ENCODE data around the gene NEMP1. TPM values are rescaled to one million over a fixed set of nuclear protein-coding genes. Genes with fewer than 3 reads are reported as not detected.

The NEMP1 gene
- polyA plus RNA-seq, 2 of the 4 experiments (the other 2 are of a cell fraction), result 12.7 to 28.4 TPM

DNA sequence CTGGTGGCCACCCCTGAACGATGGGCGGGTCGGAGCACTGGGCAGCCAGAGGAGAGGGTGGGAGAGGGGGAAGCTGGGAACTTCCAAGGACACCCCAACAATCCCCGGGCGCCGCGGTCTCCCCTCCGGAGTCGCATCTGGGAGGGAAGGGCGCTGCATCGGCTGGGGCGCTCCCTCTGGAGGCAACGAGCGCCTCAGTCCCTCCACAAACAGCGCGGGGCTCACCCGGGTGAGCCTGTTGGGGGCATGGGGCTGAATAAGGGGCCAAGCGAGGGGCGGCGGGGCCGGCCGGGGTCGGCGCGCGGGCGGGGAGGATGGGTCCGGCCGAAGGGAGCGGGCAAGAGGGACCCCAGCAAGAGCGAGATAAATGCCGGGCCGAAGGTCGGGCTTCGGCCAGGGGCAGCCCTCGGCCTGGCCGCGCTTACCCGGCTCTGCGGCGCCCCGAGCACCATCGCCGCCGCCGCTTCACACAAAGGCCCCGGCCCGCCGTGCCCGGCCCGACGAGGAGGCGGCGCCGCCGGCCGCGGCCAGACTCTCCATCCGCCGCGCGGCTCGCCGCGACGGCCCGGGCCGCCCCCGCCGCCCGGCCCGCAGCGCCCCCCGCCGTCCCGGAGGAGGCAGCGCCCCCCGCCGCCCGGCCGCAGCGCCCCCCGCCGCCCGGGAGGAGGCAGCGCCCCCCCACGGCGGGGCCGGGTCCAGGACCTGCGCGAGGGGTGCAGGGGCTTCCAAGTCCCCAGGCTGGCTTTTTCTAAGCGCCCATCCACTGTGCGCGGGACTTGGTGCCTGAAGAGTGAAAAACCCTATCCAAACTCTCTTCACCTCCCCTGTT lies 72.4 kb downstream of the NEMP1 start, which contains the start of gene ZBTB39:
ZBTB39 (minus strand) TSS at position 567 of the 829 bp plus-strand sequence. CDS start 1,629 bp downstream, outside the sequence.
- CTCF ChIA-PET, result interaction anchor here (0.6 to 8.8 kb wide), 37 partner anchors 9 to 370 kb away, joined by 3 to 161 read pairs (median 4); partner anchors contain the start of genes MYO1A, STAT6 and TAC3

More for the DNA sequence above, 72.4 kb downstream of the NEMP1 start, which contains the start of gene ZBTB39:
- peak; percentile 60 to 82 for DNase-seq (ENCODE audit: low read depth in 1 of 2, low spot score in 1 of 2)
- H3K4me2 ChIP-seq, result peak within 1 kb of the TSS; percentile 81
- TF ChIP-seq POLR2AphosphoS2 (conservative IDR thresholded peaks at IDR 0.05; ENCODE audit: low read length) (no peak), TP53 (CRISPR knock-in tag; IDR thresholded peaks at IDR 0.05) (no peak), GATA3 (IDR thresholded peaks at IDR 0.05; ENCODE audit: borderline replicate concordance) (no peak), RNF2 (IDR thresholded peaks at IDR 0.05; ENCODE audit: borderline replicate concordance, low read depth) (no peak), MYC (IDR thresholded peaks at IDR 0.05; ENCODE audit: borderline replicate concordance, low read length) (no peak), CBX2 (IDR thresholded peaks at IDR 0.05; ENCODE audit: borderline replicate concordance, low read depth) (no peak), RCOR1 (IDR thresholded peaks at IDR 0.05; ENCODE audit: low read depth, low read length) (no peak), BHLHE40 (IDR thresholded peaks at IDR 0.05; ENCODE audit: low read depth, low read length) (no peak), CHD2 (IDR thresholded peaks at IDR 0.05; ENCODE audit: low read length, partially characterized antibody) (no peak), PHF8 (IDR thresholded peaks at IDR 0.05; ENCODE audit: borderline replicate concordance, low read depth) (peak; percentile 67; the same call in 1 of the 2 replicates), ESRRA (IDR thresholded peaks at IDR 0.05; ENCODE audit: borderline replicate concordance, low read length) (no peak), JUNB (IDR thresholded peaks at IDR 0.05) (no peak), RAD21 (conservative IDR thresholded peaks at IDR 0.05 in 1 of 2, IDR thresholded peaks at IDR 0.05 in 1 of 2) (no peak; a peak in 1 of 5 replicates), HEYL (CRISPR knock-in tag; IDR thresholded peaks at IDR 0.05) (no peak), JUN (IDR thresholded peaks at IDR 0.05) (peak in 1 of 2 experiments; percentile 76; a peak in 3 of 5 replicates), POLR2A (IDR thresholded peaks at IDR 0.05; ENCODE audit: low read length) (peak; percentile 83), MAZ (IDR thresholded peaks at IDR 0.05; ENCODE audit: borderline replicate concordance, low read depth, low read length) (no peak), EHF (CRISPR knock-in tag; IDR thresholded peaks at IDR 0.05) (no peak), EHMT2 (IDR thresholded peaks at IDR 0.05; ENCODE audit: low read depth) (no peak)
- TF ChIP-seq, protein P1, sequence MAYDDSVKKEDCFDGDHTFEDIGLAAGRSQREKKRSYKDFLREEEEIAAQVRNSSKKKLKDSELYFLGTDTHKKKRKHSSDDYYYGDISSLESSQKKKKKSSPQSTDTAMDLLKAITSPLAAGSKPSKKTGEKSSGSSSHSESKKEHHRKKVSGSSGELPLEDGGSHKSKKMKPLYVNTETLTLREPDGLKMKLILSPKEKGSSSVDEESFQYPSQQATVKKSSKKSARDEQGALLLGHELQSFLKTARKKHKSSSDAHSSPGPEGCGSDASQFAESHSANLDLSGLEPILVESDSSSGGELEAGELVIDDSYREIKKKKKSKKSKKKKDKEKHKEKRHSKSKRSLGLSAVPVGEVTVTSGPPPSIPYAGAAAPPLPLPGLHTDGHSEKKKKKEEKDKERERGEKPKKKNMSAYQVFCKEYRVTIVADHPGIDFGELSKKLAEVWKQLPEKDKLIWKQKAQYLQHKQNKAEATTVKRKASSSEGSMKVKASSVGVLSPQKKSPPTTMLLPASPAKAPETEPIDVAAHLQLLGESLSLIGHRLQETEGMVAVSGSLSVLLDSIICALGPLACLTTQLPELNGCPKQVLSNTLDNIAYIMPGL (CRISPR knock-in tag; IDR thresholded peaks at IDR 0.05; ENCODE audit: borderline replicate concordance), result no peak
- TF ChIP-seq, protein P2, sequence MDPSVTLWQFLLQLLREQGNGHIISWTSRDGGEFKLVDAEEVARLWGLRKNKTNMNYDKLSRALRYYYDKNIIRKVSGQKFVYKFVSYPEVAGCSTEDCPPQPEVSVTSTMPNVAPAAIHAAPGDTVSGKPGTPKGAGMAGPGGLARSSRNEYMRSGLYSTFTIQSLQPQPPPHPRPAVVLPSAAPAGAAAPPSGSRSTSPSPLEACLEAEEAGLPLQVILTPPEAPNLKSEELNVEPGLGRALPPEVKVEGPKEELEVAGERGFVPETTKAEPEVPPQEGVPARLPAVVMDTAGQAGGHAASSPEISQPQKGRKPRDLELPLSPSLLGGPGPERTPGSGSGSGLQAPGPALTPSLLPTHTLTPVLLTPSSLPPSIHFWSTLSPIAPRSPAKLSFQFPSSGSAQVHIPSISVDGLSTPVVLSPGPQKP (IDR thresholded peaks at IDR 0.05; ENCODE audit: low read depth, low read length), result no peak
- TF ChIP-seq, protein P3, sequence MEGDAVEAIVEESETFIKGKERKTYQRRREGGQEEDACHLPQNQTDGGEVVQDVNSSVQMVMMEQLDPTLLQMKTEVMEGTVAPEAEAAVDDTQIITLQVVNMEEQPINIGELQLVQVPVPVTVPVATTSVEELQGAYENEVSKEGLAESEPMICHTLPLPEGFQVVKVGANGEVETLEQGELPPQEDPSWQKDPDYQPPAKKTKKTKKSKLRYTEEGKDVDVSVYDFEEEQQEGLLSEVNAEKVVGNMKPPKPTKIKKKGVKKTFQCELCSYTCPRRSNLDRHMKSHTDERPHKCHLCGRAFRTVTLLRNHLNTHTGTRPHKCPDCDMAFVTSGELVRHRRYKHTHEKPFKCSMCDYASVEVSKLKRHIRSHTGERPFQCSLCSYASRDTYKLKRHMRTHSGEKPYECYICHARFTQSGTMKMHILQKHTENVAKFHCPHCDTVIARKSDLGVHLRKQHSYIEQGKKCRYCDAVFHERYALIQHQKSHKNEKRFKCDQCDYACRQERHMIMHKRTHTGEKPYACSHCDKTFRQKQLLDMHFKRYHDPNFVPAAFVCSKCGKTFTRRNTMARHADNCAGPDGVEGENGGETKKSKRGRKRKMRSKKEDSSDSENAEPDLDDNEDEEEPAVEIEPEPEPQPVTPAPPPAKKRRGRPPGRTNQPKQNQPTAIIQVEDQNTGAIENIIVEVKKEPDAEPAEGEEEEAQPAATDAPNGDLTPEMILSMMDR (IDR thresholded peaks at IDR 0.05), result peak; percentile 97
- TF ChIP-seq, protein P4, sequence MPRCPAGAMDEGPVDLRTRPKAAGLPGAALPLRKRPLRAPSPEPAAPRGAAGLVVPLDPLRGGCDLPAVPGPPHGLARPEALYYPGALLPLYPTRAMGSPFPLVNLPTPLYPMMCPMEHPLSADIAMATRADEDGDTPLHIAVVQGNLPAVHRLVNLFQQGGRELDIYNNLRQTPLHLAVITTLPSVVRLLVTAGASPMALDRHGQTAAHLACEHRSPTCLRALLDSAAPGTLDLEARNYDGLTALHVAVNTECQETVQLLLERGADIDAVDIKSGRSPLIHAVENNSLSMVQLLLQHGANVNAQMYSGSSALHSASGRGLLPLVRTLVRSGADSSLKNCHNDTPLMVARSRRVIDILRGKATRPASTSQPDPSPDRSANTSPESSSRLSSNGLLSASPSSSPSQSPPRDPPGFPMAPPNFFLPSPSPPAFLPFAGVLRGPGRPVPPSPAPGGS (IDR thresholded peaks at IDR 0.05), result peak; percentile 85
- peaks cover 39% of the 10 kb centered on the region for H3K4me1 ChIP-seq
- H3K27ac ChIP-seq, result peak within 1 kb of the TSS; percentile 98 to 99
- FAIRE-seq, result no peak
- peak within 1 kb of the TSS; percentile 99 for H3K4me3 ChIP-seq
- POLR2A ChIA-PET, result interaction anchor here (1.5 kb wide), 1 partner anchor 318 kb away, joined by 3 read pairs; the partner anchor contains the start of gene PTGES3
- 0% methylated on average over 8 of the region's 94 CpGs for WGBS (ENCODE audit: missing lambda C conversion rate)
- ATAC-seq, result peak; percentile 67 to 76
- H3K9me3 ChIP-seq, result no peaks in the 10 kb centered on the region

Other genes with a start within 250 kb of the NEMP1 start
- 0.13 TPM in 1 of 2 replicates, not detected in the other for gene SDR9C7, start 144.4 kb downstream of the NEMP1 start, polyA plus RNA-seq (2011; rRNA removed)
- 0.05 TPM in 1 of 3 replicates, not detected in the others for gene SDR9C7, start 144.4 kb downstream of the NEMP1 start, polyA plus RNA-seq (2017; fragmentation: RNase III; extraction: RNeasy Plus Mini Kit Qiagen cat#74134 plus additional on column Dnase treatment)
- gene RDH16, start 121.2 kb downstream of the NEMP1 start, polyA plus RNA-seq (2011; rRNA removed), result 0.21 and 0.22 TPM in 2 replicates
- gene RDH16, start 121.2 kb downstream of the NEMP1 start, polyA plus RNA-seq (2017; fragmentation: RNase III; extraction: RNeasy Plus Mini Kit Qiagen cat#74134 plus additional on column Dnase treatment), result 0.06 to 0.09 TPM (median 0.08 TPM) in 3 replicates
- 9.5 and 9.8 TPM in 2 replicates for gene ZBTB39, start 72.2 kb downstream of the NEMP1 start, polyA plus RNA-seq (2011; rRNA removed)
- 4.3 to 4.7 TPM (median 4.5 TPM) in 3 replicates for gene ZBTB39, start 72.2 kb downstream of the NEMP1 start, polyA plus RNA-seq (2017; fragmentation: RNase III; extraction: RNeasy Plus Mini Kit Qiagen cat#74134 plus additional on column Dnase treatment)
- gene TAC3, start 62.3 kb downstream of the NEMP1 start, polyA plus RNA-seq (2011; rRNA removed), result 0.16 and 0.26 TPM in 2 replicates
- not detected in 3 replicates for gene TAC3, start 62.3 kb downstream of the NEMP1 start, polyA plus RNA-seq (2017; fragmentation: RNase III; extraction: RNeasy Plus Mini Kit Qiagen cat#74134 plus additional on column Dnase treatment)
- gene MYO1A, start 28.7 kb downstream of the NEMP1 start, polyA plus RNA-seq (2011; rRNA removed), result 1.9 and 3.1 TPM in 2 replicates
- 0.17 to 0.67 TPM (median 0.50 TPM) in 3 replicates for gene MYO1A, start 28.7 kb downstream of the NEMP1 start, polyA plus RNA-seq (2017; fragmentation: RNase III; extraction: RNeasy Plus Mini Kit Qiagen cat#74134 plus additional on column Dnase treatment)
- 8.6 and 10.1 TPM in 2 replicates for gene NAB2, start 10.3 kb upstream of the NEMP1 start, polyA plus RNA-seq (2011; rRNA removed)
- 7.0 to 9.8 TPM (median 7.8 TPM) in 3 replicates for gene NAB2, start 10.3 kb upstream of the NEMP1 start, polyA plus RNA-seq (2017; fragmentation: RNase III; extraction: RNeasy Plus Mini Kit Qiagen cat#74134 plus additional on column Dnase treatment)
- 58.8 and 64.6 TPM in 2 replicates for gene STAT6, start 32.6 kb upstream of the NEMP1 start, polyA plus RNA-seq (2011; rRNA removed)
- 52.9 to 59.0 TPM (median 58.4 TPM) in 3 replicates for gene STAT6, start 32.6 kb upstream of the NEMP1 start, polyA plus RNA-seq (2017; fragmentation: RNase III; extraction: RNeasy Plus Mini Kit Qiagen cat#74134 plus additional on column Dnase treatment)
- gene LRP1, start 49.7 kb upstream of the NEMP1 start, polyA plus RNA-seq (2011; rRNA removed), result 5.6 and 11.5 TPM in 2 replicates
- 8.6 to 9.6 TPM (median 9.4 TPM) in 3 replicates for gene LRP1, start 49.7 kb upstream of the NEMP1 start, polyA plus RNA-seq (2017; fragmentation: RNase III; extraction: RNeasy Plus Mini Kit Qiagen cat#74134 plus additional on column Dnase treatment)
- not detected in 2 replicates for gene LRP1-AS, start 68.8 kb upstream of the NEMP1 start, polyA plus RNA-seq (2011; rRNA removed)
- gene LRP1-AS, start 68.8 kb upstream of the NEMP1 start, polyA plus RNA-seq (2017; fragmentation: RNase III; extraction: RNeasy Plus Mini Kit Qiagen cat#74134 plus additional on column Dnase treatment), result not detected in 3 replicates
- 0.52 and 0.69 TPM in 2 replicates for gene NXPH4, start 138.0 kb upstream of the NEMP1 start, polyA plus RNA-seq (2011; rRNA removed)
- 3.3 to 4.5 TPM (median 3.5 TPM) in 3 replicates for gene NXPH4, start 138.0 kb upstream of the NEMP1 start, polyA plus RNA-seq (2017; fragmentation: RNase III; extraction: RNeasy Plus Mini Kit Qiagen cat#74134 plus additional on column Dnase treatment)
- 110 and 113 TPM in 2 replicates for gene SHMT2, start 150.9 kb upstream of the NEMP1 start, polyA plus RNA-seq (2011; rRNA removed)
- 150 to 166 TPM (median 156 TPM) in 3 replicates for gene SHMT2, start 150.9 kb upstream of the NEMP1 start, polyA plus RNA-seq (2017; fragmentation: RNase III; extraction: RNeasy Plus Mini Kit Qiagen cat#74134 plus additional on column Dnase treatment)
- gene STAC3, start 172.4 kb upstream of the NEMP1 start, polyA plus RNA-seq (2011; rRNA removed), result 0.40 and 0.62 TPM in 2 replicates
- gene STAC3, start 172.4 kb upstream of the NEMP1 start, polyA plus RNA-seq (2017; fragmentation: RNase III; extraction: RNeasy Plus Mini Kit Qiagen cat#74134 plus additional on column Dnase treatment), result 0.43 to 0.59 TPM (median 0.54 TPM) in 3 replicates